Activated naive CD4-positive, alpha-beta T cell treated with anti-CD3 and anti-CD28 coated beads, Interleukin-2, amount 50 U/mL, for 72 hours (primary cell): ENCODE measurements around the gene IER3. TPM values are rescaled to one million over a fixed set of nuclear protein-coding genes. Genes with fewer than 3 reads are reported as not detected.
"Not testable (repeated sequence)": the region's sequence is repeated elsewhere in the genome, so short reads cannot be mapped to it uniquely, and the experiment has no call there.

Source experiments
- ATAC-seq, 2 donors: fragments of 150-1000 bp; cut with Tn5 transposase; 2 replicates each; pipeline ENCODE4 v1.10.0; 2021; ENCODE audit warnings: mild to moderate bottlenecking in 2 of 2, moderate library complexity in 2 of 2
- DNase-seq, 2 donors: peaks; one replicate each; pipeline ENCODE4 v3.0.0; 2021 to 2022; ENCODE audit warnings: low spot score in 2 of 2
- H3K27ac Mint-ChIP-seq, 2 donors: one replicate each; pipeline ENCODE4 v1.8.0; 2022; ENCODE audit warnings: mild to moderate bottlenecking in 2 of 2, mixed read lengths in 2 of 2
- H3K36me3 Mint-ChIP-seq, 2 donors: one replicate each; pipeline ENCODE4 v1.8.0; 2022; ENCODE audit warnings: mixed read lengths in 2 of 2
- H3K9me3 Mint-ChIP-seq, 2 donors: one replicate each; pipeline ENCODE4 v1.8.0; 2022; ENCODE audit warnings: mixed read lengths in 2 of 2
- total RNA-seq, 2 donors: library from RNA; stranded (reverse); gene quantifications; one replicate each; pipeline ENCODE4 v1.2.3, GENCODE V29; 2022

IER3 gene
- total RNA-seq, 2 donors from 2014 or later: 70.0 to 279 TPM

DNA sequence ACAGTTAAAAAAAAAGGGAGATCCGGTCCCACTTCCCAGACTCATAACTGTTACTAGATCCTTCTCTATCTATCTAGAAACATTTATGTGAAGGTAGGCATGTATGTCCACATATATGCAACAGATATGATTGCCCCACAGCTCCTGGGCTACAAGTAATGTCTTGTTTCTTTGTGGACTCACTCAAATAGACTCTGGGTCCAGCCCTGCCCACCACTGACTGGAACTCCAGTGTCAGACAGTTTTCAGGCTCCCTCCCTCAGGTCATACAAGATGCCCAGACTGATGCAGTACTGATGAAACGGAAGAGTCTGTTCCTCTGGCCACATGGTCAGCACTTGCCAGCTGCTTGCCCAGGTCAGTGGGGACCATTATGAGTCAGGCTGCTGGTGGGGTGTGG, 30.8 kb upstream of the IER3 start:
- DNase-seq (no peak), ATAC-seq (peak in 1 of 2 donors; percentile 32)
- Mint-ChIP-seq H3K27ac (no peak overlapping the region), H3K36me3 (peaks cover 0 to 19% of the 10 kb centered on the region in 2 donors), H3K9me3 (peaks cover 0 to 11% of the 10 kb centered on the region in 2 donors)

DNA sequence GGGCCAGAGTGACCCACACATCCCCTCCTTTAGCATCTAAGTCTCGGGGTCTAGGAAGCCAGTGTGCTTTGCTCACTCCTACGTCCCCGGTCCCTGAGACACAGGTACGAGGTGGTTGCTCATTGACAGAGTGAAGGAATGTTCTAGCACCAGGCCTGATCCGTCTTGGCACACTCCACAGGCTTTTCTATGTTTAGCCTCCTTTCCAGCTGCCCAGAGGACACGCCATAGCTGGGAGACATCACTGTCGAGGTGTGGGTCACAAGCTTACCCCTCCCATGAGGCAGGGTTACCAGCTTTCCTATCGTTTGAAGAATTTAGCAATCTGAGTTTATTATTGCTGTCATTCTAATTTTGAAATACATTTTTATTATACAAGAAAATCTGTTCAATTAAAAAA, 30.4 kb upstream of the IER3 start:
- DNase-seq (no peak), ATAC-seq (no peak)
- H3K9me3 Mint-ChIP-seq: peaks cover 0 to 11% of the 10 kb centered on the region in 2 donors
- no peak overlapping the region for H3K27ac Mint-ChIP-seq
- peaks cover 0 to 19% of the 10 kb centered on the region in 2 donors for H3K36me3 Mint-ChIP-seq

DNA sequence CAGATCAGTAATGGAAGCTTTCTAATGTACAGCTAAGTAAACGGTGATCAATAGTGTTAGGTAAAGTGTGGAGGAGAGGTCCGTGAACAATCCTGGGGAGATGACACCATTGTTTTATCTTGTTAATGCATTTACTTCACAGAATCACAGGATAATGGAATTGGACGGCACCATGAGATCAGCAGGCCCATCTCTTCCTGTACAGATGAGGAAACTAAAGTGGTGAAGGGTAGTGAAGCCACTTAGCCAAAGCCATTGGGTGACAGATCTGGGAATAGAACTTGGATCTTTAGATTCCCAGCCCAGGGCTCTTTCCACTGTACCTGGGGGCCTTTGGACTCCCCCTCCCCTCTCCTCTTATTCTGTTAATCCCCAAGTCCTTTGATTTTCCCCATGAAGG, 26.2 kb upstream of the IER3 start:
- ATAC-seq (no peak), DNase-seq (no peak)
- peaks cover 0 to 19% of the 10 kb centered on the region in 2 donors for H3K36me3 Mint-ChIP-seq
- peak overlapping the region; percentile 81 to 98 for H3K27ac Mint-ChIP-seq
- H3K9me3 Mint-ChIP-seq: peaks cover 0 to 11% of the 10 kb centered on the region in 2 donors

DNA sequence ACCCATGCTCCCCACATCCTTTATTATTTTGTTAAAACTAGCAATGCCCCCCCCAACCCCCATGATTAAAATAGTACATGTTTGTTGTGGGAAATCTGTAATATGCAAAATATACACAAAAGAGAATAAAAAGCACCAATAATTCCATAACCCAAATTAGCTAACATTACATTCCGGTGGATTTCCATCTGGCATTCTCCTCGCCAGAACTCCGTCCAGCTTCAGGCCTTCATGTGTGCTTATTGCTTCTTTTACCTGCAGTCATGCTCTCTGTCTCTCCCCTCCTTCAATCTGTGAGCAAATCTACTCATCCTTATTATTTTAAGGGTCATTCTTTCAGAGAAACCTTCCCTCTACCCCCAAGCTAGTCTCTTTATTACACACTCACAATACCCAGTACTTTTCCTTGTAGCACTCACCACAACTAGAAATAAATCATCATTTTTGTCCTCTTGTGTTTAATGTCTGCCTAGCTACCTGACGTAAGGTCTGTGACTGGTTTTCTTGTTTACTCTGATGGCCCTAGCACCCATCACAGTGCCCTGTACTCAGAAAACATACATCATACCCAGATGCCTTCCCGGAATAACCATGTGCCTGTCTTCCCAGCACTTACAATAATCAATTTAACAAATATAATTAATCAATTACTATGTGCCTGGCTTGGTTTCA, 25.6 kb upstream of the IER3 start:
- DNase-seq (no peak), ATAC-seq (peak; percentile 30 to 52)
- H3K9me3 Mint-ChIP-seq: peaks cover 0 to 11% of the 10 kb centered on the region in 2 donors
- peaks cover 0 to 19% of the 10 kb centered on the region in 2 donors for H3K36me3 Mint-ChIP-seq
- peak overlapping the region; percentile 81 to 98 for H3K27ac Mint-ChIP-seq

DNA sequence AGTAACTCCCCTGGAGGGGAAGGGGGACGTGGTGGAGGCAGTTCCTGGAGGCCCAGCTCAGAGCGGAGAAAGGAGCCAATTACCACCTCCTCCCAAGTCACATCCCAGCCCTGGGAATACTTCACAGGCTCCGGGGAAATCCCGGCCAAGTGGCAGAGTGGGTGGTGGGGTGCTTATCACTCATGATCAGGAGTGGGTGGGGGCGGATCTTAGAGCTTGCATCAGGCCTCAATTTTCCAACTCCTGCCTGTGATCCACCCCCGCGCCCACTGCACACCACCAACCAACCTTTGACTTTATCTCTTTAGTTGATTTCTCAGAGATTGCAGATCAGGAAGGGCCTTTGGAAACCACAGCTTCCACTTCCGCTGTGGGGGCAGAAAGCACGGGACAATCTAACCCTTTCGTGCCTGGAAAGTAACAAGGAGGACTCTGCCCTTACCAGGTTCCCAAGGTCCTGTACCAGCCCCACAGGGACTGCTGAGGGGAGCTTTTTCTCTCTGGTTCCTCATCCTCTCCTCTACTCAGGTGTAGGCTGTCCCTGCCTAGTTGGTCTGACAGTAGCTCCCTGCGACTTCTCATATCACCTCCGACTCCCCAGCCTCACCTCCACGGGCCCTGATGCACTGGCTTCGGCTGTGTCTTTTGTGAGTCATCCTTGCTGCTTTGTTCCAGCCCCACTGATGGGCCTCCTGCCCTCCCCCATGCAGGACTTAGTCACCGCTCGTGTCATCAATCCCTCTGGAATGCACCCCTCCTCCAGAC, 24.9 kb upstream of the IER3 start:
- ATAC-seq (peak; percentile 71 to 80), DNase-seq (peak; percentile 71 to 88)
- Mint-ChIP-seq H3K36me3 (peaks cover 0 to 25% of the 10 kb centered on the region in 2 donors), H3K9me3 (peaks cover 0 to 14% of the 10 kb centered on the region in 2 donors), H3K27ac (peak overlapping the region; percentile 81 to 98)

DNA sequence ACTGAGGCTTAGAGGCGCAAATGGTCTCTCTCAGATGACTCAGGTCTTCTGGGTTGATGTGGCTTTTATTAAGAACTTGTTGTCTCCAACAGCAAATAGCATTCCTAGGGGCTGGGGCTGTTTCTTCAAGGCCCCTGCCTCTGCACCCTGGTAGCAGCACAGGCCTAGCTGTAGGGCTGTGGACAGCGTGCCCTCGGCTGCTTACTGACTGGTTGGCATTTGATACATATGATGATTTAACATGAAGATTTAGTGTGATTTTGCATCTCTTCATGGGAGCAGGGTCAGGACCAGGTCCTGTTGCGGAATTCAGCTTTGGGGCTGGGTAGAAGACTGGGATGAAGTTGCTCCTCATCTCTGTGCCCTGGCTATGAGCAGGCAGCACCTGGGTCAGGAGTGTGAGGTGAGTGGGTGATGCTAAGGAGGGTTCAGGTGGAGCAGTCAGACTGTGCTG, 24.3 kb upstream of the IER3 start:
- no peak for DNase-seq
- peak in 1 of 2 donors; percentile 46 for ATAC-seq
- Mint-ChIP-seq H3K36me3 (peaks cover 0 to 31% of the 10 kb centered on the region in 2 donors), H3K9me3 (peaks cover 0 to 19% of the 10 kb centered on the region in 2 donors), H3K27ac (peak overlapping the region; percentile 81 to 98)

DNA sequence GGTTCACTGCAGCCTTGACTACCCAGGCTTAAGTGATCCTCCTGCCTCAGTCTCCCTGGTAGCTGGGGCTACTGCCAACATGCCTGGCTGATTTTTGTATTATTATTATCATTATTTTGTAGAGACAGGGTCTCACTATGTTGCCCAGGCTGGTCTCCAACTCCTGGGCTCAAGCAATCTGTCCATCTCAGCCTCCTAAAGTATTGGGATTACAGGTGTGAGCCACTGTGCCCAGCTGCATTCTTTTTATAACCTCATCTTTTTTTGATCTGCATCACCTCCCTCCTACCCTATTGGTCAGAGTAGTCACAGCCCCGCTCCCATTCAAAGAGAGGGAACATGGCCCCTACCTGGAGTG, 23.6 kb upstream of the IER3 start:
- Mint-ChIP-seq H3K36me3 (peaks cover 0 to 32% of the 10 kb centered on the region in 2 donors), H3K27ac (peak overlapping the region; percentile 96 to 98), H3K9me3 (peaks cover 0 to 19% of the 10 kb centered on the region in 2 donors)
- DNase-seq: no peak
- no peak for ATAC-seq

DNA sequence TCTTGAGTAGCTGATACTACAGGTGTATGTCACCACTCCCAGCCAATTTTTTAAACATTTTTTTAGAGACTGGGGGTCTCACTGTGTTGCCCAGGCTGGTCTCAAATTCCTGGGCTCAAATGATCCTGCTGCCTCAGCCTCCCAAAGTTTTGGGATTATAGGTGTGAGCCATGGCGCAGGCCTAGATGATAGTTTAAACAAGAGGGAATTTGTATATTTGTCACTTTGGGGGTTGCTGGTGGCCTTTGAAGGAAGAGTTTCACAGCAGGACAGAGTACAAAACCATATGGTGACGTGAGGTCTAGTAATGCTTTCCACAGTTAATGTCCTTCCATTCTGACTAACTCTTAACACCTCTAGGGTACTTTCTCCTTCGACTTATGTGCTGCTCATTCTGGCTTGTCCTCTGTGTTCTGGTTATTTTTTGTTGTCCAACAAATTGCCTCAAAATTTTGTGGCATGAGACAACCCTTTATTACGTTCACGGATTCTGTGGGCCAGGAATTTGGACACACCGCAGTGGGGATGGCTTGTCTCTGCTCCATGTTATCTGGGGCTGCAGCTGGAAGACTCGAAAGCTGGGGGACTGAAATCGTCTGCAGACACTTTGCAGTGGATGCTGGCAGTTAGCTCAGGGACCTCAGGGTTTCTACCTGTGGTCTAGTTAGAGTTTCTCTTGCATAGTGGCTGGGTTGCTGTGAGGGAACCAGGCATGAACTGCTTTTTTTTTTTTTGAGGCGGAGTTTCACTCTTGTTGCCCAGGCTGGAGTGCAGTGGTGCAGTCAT, 23.0 kb upstream of the IER3 start:
- ATAC-seq: peak; percentile 68 to 69
- Mint-ChIP-seq H3K27ac (peak overlapping the region; percentile 96 to 98), H3K36me3 (peaks cover 0 to 26% of the 10 kb centered on the region in 2 donors), H3K9me3 (peaks cover 0 to 17% of the 10 kb centered on the region in 2 donors)
- peak in 1 of 2 donors; percentile 60 for DNase-seq

DNA sequence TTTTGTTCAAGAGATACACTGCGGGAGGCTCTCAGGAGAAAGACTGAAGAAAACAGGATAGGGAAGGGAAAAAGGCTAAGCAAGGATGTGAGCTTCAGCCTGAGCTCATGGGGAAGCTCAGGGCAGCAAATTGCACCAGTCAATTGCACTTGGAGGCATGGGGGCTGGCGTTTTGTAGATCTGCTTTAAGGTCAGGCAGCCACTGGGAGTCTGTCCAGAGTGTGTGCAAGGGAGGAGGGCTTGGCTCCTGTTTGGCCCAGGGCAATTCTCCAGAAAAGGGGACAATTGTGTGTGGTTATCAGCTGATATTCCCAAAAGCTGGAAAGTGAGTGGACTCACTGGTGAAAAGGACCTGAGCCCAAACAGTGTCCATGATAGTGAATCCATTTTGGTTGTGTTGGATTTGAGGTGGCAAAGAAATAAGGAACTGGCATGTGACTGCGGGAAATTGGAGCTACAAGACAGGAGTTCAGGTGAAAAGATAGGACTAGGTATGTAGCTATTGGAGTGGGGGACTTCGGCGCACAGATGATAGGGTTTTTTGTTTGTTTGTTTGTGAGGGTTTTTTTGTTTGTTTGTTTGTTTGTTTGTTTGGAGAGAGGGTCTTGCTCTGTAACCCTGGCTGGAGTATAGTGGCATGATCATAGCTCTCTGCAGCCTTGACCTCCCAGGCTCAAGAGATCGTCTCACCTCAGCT, 22.3 kb upstream of the IER3 start:
- Mint-ChIP-seq H3K27ac (peak overlapping the region; percentile 96 to 98), H3K9me3 (peaks cover 0 to 12% of the 10 kb centered on the region in 2 donors), H3K36me3 (peaks cover 0 to 21% of the 10 kb centered on the region in 2 donors)
- no peak for ATAC-seq
- DNase-seq: no peak

DNA sequence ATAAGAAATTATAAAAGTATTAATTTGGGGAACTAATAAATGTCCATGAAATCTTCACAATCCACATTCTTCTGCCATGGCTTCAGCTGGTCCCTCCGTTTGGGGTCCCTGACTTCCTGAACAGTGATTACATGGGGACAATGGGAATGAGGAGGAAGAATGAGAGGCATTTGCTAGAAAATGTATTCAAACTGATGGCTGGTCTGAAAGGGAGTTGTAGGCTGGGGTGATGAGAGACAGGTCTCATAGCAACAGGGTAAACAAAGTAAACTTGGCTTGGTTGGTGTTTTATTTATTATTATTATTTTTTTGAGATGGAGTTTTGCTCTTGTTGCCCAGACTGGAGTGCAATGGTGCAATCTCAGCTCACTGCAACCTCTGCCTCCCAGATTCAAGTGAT, 21.1 kb upstream of the IER3 start:
- H3K36me3 Mint-ChIP-seq: peaks cover 0 to 15% of the 10 kb centered on the region in 2 donors
- H3K9me3 Mint-ChIP-seq, ATAC-seq, DNase-seq, H3K27ac Mint-ChIP-seq: not testable (repeated sequence)

DNA sequence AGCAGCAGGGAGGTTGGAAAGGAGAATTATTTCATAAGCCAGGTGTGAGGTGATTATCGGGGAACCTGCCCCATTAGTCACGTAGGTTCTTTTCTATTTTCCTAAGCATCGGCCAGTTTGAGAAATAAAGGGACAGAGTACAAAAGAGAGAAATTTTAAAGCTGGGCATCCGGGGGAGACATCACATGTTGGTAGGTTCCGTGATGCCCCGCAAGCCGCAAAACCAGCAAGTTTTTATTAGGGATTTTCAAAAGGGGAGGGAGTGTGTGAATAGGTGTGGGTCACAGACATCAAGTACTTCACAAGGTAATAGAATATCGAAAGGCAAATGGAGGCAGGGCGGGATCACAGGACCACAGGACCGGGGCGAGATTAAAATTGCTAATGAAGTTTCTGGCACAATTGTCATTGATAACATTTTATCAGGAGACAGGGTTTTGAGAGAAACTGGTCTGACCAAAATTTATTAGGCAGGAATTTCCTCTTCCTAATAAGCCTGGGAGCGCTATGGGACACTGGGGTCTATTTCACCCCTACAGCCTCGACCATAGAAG, 20.2 kb upstream of the IER3 start:
- not testable (repeated sequence) for H3K9me3 Mint-ChIP-seq, ATAC-seq, DNase-seq
- Mint-ChIP-seq H3K27ac (peak overlapping the region; percentile 70 to 90), H3K36me3 (peaks cover 0 to 15% of the 10 kb centered on the region in 2 donors)

DNA sequence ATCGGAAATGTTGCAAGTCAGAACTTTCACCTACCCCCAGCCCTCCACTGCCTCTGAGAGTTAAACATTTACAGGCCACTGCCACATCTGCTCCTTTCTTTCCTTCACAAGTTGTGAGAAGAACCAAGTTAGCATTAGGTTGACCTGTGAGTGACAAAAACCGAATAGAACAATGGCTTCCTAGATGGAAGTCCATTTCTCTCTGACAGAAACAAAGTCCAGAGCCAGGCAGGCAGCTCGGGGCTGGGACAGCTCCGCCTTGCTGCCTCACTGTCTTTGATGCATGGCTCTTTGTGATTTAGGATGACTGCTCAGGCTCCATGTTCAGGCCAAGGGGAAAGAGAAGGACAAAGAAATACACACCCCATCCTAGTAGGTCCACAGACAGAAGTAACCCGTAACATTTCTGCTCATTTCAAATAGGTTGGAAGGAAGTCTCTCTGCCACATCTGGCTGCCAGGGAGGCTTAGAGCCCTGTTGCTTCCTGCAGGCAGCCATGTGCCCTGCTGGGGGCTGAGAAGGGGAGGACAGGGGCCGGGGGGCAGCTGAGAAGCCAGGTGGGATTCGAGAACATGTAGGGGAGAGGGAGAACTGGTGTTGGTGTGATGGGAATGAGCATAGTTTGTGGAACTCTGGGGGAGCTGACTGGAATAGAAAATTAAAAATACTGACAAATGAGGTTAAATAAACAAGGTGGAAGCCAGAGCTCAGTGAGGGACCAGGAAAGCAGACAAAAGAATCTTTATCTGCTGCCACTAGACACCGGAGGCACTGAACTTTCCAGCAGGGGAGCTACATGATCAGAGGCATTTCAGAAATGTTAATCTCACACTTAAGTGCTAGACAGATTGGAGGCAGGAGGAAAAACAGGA, 19.5 kb upstream of the IER3 start:
- Mint-ChIP-seq H3K36me3 (peaks cover 0 to 15% of the 10 kb centered on the region in 2 donors), H3K27ac (peak overlapping the region; percentile 70 to 90), H3K9me3 (peaks cover 0 to 8% of the 10 kb centered on the region in 2 donors)
- ATAC-seq (no peak), DNase-seq (no peak)

DNA sequence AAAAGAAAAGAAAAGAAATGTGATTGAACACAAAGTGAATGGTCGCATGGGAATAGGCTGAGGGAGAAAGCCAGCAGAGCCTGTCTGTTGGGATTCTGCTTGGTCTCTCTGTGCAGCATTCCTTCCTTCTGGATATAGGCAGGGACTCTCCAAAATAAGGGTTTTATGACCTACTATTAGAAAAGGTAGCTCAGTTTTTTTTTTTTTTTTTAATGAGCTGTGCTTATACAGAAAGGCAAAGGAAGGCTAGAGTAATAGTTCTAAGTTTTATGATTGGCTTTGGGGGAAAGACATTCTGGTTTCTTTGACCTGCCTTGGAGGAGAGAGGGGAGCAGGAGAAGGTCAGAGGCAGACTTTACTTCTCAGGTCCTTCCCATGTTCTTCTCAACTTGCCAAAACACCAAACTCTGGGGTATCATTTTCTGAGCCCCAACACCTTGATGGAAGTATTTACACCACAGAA, 18.8 kb upstream of the IER3 start:
- no peak for DNase-seq
- H3K9me3 Mint-ChIP-seq: peaks cover 0 to 8% of the 10 kb centered on the region in 2 donors
- H3K36me3 Mint-ChIP-seq: peaks cover 0 to 15% of the 10 kb centered on the region in 2 donors
- ATAC-seq: no peak
- H3K27ac Mint-ChIP-seq: peak overlapping the region in 1 of 2 donors; percentile 90

DNA sequence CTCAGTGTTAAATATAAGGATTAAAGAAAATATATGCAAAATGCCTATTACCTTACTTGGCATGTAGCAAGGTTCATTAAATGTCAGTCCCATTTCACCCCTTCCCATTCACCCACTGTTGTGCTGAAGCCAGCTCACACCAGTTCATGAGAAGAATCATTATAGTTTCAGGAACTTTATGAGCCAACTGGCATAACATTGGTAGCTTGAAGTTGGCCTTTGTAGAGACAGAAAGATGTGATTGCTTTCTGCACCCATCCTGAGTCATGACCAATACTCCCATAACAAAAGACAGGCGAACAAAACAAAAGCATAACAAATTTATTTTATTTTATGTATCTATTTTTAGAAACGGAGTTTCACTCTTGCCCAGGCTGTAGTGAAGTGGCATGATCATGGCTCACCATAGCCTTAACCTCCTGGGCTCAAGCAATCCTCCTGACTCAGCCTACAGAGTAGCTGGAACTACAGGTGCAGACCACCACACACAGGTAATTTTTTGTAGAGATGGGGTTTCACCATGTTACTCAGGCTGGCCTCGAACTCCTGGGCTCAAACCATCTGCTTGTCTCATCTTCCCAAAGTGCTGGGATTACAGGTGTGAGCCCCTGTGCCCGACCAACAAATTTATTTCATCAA, 17.6 kb upstream of the IER3 start:
- peak; percentile 82 to 87 for ATAC-seq
- H3K9me3 Mint-ChIP-seq: peaks cover 0 to 8% of the 10 kb centered on the region in 2 donors
- peak overlapping the region in 1 of 2 donors; percentile 52 for H3K27ac Mint-ChIP-seq
- peaks cover 0 to 15% of the 10 kb centered on the region in 2 donors for H3K36me3 Mint-ChIP-seq
- DNase-seq: no peak
